ENCODE results near the gene PRKAR1B. TPM values are rescaled to one million over a fixed set of nuclear protein-coding genes. Genes with fewer than 3 reads are reported as not detected.

Gene PRKAR1B
- total RNA-seq, 1 donor from 2014 or later, result 12.5 TPM

DNA sequence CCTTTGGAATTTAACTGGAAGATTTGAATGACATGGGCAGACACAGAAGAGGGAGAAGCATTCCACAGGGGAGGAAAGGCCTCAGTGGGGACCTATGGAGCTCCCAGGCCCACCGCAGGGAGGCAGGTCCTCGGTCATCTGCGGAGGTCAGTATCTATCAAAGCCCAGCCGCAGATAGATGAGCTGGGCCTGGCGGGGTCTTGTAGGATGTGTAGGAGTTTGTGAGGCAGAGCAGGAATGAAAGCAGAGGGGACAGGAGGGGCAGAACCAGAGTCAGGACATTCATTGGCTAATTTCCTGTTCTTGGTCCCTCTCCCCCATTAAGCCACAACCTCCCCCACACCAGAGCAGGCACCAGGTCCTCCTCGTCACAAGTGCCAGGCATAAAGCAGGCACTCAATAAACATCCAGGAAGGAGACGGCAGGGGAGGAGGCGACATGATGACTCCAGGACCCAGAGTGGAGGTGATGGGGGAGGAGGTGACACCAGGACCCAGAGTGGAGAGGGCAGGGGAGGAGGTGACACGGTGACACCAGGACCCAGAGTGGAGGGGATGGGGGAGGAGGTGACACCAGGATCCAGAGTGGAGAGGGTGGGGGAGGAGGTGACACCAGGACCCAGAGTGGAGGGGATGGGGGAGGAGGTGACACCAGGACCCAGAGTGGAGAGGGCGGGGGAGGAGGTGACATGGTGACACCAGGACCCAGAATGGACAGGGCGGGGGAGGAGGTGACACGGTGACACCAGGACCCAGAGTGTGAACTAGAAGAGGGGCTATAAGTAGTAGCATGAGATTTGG is 123.7 kb downstream of the PRKAR1B start:
- no peak for DNase-seq

DNA sequence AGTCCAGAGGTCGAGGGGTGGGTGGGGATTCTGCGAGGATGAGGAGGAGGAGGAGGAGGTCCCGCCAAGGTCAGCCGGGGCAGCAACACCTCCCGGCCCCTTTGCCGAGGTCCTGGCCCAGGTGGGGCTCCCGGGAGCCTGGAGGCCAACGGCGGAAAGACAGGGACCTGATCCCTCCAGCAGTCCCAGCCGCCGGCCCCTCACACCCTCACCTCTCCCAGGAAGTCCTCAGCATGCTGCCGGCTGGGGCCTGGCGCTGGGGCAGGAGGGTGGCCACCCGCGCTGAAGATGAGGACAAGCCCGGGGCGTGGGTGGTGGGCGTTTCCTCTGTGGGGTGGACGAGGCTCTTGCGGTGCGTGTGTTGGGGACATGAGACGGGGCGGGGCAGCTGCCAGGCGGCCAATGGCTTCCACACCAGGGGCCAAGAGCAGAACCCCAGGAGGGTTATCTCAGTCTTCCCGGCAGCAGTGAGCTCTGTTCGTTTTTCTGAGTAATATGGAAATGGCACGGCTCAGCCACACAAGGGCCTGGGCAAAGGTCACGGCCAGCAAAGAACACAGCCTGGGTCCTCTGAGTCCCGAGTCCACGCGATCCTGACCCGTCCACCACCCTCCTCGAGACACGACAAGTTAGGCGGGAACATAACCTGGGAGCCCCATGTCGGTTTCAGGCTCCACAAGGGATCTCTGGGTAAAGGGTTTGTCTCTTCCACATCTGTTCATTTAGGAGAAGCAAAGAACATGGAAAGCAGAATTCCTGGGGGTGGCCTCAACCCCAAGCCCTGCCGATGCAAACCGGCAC is 124.5 kb downstream of the PRKAR1B start:
- no peak for DNase-seq

DNA sequence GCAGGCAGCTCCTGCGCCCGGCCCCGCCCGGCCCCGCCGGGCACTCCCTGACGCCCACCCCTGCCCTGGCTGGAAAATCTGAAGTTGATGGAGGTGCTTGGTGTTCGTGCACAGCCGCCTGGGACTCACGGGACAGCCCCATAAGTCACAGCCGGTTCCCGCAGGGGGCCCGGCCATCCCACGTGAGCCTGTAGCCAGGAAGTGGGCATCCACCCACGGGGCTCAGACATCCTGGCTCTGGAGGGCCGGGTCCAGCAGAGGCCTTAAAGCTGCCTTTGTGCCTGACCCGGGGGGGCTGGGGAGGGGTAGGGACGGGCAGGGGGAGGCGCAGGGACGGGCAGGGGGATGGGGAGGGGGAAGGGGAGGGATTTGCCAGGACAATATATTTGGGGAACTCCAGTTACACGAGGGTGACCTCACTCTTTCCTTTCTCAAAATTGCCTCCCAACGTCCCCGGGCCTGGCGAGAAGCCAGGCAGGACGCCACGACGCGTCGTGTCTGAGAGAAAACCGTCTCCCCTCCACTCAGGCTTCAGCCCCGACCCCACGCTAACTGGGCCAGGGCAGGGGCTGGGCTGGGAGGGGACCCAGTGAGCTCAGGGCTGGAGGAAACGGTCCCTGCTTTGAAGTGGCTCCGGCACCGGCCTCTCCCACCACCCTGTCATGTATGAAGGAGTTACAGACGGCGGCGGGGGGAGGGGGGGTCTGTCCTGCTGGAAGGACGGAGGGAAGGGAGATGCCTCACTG is 125.3 kb downstream of the PRKAR1B start:
- DNase-seq, result peak; percentile 22

DNA sequence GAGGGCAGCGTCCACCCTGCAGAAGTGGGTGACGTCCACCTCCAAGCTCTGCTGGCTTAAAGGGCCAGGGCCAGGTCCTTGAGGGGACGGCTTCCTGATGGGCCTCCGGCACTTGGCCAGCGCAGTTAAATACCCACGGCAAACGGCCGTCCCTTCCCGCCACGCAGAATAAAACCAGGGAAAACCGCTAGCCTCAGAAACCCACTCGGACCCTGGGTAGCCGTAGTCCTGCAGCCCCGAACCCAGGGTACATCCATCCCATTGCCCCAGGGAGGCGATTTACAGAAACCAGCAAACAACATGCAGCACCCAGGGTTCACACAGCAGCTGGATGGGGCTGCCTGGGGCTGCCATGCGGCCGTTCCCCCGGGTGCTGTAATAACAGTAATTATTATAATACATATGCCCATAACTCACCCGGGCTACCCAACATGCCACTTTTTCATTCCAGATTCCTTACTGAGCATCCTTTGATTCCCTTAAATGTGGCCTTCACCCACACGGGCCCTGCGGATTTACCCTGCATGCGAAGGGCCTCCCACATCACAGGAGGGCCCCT is 126.0 kb downstream of the PRKAR1B start:
- DNase-seq, result no peak

DNA sequence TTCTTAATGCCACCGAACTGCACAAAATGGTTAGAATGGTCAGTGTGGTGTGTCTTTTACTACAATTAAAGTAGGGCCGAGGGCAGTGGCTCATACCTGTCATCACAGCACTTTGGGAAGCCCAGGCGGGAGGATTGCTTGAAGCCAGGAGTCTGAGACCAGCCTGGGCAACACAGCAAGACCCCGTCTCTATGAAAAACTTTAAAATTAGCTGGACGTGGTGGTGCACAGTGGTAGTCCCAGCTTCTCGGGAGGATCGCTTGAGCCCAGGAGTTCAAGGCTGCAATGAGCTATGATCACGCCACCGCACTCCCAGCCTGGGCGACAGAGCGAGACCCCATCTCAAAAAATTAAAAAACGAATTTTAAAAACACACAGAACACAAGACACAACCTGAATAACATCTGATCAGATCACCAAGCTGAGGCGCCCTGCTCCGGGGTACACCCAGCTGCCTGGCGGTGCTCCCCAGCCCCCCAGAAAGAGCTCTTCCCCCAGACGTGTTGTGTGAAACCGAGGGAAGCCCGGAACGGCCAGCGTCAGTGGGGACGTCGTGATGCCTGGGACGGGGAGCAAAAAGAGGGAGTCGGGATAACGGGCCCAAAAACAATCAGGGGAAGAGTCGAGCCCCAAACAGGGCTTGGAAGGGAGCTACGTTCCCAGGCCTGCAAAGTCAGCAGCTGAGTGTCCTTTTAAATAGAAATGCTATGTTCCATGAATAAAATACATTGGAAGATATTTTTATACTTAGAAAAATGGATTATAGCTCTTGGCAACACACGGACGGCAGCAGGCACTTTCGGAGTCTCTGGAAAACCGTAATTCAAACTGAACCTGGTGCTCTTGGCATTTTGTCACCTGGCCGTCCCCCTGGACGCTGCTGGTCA is 126.7 kb downstream of the PRKAR1B start:
- DNase-seq, result no peak

DNA sequence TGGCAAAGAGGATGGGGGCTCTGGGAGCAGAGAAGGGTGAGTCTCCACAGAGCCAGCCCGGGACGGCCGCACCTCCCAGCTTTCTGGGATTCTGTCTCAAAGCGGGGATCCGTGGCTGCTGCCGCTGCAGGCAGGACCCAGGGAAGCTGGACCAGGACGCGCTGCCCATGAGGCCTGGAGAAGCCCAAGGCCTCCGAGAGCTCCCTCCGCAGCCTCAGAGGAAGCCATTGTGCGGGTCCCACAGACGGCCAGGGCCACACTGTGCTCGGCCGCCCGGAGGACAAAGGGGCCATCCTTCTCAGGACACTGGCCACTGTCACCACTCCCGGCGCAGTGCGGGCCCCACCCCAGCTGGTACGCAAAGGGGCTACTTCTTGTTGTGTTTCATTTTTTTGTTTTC is 128.2 kb downstream of the PRKAR1B start:
- DNase-seq, result no peak

DNA sequence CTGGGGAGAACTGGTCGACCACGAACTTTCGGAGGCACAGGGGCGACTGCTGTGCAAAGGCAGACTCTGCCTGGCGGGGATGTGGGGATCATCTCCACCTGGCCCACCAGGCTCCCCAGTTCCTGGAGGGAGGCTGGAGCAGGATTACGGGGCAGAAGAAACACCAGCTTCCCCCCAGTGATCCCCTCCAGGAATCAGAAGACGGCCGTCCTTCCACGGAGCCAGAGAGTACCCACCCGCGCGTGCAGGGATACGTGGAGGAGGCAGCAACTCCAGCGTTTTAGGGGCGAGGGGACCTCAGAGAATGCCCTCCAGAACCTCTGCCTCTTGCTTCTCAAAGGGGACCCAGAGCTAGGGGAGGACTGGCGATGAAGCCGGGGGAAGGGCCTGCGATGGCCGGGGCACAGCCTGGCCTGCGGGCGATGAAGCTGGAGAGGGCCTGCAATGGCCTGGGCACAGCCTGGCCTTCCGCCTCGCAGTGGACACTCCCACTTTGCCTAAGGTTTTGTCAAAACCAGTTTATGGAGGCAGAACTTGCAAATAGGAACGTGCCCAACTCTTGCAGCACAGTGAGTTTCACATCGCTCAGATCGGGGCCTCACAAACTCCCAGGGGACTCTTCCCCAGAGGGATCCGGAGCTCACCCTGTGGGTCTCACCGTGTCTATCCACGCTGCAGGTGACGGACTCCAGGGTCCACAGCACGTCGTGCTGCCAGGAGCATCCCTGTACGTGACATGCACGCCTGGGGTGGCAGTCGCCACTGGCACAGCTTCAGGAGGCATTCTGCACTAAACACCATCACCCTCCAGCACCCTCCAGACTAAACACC is 129.5 kb downstream of the PRKAR1B start:
- no peak for DNase-seq

DNA sequence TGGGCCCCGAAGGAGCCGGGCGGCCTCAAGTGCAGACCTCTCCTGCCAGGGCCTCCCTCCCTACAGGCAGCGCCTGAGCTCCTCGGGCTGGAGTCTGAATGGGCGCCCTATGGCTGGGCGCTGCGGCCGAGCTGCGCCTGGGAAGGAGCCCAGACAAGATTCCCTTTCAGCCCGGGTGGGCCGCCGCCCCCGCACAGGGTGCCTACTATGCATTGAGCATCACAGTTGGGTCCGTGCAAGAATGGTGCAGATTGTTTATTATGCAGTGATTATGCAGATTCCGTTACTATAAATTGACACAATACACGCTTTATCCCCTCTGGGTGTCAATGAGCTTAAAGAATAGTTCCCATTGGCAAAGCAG is 130.3 kb downstream of the PRKAR1B start:
- DNase-seq, result no peak

DNA sequence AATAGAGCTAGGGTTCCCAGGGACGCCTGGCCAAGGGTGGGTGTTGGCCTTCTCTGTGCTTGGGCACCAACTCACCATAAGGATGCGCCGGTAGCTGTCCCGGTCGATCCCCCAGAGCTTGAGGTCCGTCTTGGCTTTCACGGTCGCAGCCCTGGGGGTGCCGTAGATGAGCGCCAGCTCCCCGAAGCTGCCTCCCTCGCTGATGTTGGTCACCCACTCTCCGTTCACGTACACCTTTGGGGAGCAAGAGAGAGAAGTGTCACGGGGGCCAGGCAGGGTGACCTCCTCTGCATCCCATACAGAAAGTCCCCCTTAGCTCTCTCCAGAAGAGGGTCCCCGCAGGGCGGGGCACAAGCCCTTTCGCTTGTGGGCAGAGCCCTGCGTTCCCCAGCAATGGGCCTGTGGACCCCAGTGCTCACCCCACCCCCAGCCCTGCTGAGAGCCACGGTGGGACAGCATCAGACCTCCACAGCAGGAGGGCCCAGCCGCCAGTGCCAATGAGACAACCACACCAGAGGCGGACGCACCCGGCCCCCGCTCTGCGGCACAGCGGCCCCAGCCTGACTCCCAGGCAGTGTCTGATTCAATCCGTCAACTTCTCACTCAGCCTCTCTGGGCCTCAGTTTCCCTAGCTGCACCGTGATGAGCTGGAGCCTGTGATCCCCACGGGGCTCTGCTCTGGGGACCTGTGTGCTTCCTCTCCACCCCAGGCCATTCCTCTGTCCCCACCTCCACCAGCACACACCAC is 130.8 kb downstream of the PRKAR1B start:
- DNase-seq, result no peak

DNA sequence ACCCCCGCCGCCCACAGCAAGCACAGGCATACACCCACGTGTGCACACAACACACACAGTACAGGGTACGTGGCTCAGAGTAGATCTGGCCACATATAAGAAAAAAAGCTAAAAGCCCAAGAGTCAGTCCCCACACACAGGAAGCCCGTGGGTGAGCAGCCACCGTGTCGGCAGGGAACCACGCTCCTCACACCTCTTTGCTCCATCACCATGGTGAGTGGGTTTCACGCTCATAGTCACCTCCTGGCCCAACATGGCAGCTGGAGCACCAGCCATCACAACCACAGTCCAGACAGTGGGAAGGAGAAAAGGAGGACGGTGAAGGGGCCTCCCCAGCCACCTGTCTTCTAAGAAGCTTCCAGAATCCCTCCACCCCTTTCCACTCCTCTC is 131.5 kb downstream of the PRKAR1B start:
- no peak for DNase-seq

DNA sequence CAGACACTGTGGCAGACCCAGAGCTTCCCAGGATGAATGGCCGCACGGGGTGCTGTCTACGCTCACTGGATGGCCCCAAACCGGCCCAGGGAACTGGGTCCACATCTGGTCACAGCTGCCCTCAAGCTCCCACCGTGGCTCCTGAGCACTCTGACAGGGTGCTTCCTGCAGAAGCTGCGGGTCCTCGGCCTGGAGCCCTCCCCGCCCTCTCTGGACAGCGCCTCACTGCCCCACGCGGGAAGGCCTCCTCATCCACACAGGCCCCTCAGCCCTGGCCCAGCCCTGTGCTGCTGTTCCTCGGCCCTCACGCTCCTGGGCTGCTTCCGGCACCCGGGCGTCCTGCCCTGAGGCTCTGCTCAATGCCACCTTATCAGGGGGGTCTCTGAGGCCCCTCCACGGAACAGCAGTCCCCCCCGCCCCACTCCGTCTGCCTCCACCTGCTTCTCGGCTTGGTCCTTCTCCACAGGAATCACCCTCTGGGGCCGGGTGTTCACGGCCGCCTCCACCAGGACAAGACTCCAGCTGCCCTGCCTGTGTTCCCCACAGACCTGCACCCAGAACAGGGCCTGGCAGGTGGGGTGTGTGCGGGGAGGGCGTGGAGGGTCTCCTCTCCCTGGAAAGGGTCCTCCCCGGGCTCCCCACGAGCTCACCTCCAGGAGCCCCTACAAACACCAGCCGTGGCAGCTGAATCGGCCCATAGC is 132.0 kb downstream of the PRKAR1B start:
- no peak for DNase-seq

DNA sequence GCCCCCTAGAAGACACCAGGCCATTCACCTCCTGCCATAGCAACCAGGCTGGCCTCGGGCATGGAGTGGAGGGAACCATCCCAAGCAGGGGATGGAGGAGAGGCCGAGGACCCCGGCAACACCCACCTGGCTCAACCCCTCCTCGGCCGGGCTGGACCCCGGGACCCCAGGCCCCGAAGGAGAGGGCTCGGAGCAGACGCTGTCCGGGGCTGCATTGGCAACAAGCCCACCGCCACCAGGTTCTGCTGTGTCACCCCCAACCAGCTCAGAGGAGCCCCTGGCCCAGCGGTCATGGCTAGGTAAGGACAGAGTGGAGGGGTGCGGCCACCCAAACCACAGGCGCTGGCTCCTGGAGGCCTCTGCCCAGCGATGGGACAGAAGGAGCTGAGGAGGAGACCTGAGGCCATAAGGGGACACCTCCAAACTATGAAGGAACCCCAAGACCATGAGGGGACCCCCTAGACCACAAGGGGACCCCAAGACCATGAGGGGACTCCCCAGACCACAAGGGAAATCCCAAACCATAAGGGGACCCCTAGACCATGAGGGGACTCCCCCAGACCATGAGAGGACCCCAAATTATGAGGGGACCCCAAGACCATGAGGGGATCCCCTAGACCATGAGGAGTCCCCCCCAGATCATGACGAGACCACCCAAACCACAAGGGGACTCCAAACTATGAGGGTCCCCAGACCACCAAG is 132.7 kb downstream of the PRKAR1B start:
- DNase-seq, result no peak

DNA sequence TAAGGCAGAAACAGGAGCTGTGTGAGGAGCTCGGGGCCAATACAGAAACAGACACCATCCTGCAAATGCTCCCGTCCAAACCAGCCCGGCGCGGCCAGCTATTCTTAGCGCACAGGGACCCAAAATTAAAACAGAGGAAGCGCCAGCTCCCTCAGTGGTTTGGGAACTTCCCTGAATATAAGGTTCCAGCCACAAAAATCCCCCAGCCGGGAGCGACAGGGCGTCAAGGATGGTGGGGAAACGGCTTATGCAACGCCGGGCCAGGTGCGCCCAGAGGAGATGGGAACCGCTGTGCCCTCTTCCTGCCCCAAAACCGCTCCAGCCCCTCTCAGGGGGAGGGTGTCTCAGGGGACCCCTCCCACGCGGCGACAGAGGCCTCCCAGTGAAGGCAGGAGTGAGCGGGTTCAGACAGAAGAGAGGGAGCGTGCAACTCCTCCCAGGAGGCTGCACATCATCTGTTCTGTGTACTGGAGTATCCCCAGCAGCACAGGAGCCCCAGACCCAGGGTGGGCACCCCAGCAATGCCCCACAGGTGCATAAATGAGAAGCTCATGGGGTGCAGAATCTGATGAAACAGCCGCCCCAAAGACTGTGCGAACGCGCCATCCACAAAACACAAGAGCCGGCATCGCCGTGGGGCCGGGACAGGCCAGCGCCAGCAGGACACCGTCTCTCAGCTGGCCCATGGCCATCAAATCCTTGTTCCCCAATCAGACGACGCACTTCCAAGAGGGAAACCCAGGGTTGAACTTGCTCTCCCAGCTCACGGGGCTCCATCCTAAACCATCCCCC is 133.6 kb downstream of the PRKAR1B start:
- DNase-seq, result no peak

DNA sequence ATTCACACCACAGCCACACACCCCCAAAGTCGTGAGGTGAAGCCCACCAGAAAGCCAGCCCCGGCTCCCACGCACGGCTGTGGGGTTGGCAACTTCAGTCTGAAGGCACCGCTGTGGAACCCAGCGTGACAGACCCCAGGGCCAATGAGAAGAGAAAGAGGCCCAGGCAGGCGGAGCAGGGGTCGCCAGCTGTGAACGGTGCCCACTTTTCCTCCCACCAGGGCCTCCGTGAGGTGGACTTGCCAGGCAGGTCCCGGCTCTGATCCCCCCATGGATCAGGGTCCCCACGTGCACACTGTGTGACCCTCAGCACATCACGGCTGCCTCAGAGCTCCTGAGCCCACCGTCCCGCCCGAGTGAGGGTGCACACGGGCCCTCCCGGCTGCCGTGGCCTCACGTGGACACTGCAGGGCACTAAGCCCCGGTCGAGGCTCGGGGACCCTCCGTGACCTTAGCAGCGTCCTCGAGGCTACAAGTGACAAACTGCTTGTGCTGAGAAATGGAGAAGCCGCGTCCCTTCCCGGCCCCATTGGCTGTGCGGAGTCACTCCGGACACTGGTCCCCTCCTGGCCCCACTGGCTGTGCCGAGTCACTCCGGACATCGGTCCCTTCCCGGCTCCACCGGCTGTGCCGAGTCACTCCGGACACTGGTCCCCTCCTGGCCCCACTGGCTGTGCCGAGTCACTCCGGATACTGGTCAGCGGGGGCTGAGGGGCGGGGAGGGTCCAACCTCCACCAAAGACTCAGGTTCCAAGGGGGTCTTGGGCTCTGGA is 135.0 kb downstream of the PRKAR1B start:
- no peak for DNase-seq

DNA sequence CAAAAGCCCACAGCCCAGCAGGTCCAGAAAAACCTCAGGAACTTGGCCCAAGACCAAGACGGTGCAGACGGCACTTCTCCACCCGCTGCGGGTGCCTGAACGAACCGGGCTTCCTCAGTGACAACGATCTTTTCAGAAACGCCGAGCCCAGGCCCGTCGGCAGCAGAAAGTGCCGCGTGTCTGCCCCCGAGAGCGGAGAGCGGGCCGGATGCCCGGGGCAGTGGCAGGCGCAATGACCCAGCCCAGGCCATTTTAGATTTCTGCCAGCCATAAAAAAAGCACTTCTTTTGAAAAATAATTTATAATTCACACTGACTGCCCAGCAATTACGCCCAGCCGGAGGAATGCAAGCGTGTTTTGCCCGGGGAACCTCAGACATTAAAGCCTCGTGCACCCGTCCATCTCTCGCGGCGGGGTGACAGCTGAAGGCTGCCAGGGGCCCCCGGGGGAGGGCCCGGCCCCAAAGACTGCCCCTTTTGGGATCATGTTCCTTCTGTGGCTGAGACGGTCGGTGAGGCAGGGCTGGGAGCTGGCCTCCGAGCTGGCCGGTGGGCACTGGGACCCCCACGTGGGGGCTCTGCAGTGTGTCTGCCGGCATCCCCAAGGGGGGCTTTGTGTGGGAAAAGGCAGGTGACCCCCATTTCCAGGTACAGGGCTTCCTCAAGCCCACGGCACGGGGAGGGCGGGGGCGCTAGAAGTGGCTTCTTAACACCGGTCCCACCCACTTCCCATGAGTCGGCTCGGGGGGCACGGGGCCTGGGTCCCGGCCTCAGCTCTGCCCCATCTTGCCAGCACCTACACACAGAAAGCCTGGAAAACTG is 136.1 kb downstream of the PRKAR1B start:
- no peak for DNase-seq
